ENCODE measurements around the gene IL17C.

The IL17C gene

DNA sequence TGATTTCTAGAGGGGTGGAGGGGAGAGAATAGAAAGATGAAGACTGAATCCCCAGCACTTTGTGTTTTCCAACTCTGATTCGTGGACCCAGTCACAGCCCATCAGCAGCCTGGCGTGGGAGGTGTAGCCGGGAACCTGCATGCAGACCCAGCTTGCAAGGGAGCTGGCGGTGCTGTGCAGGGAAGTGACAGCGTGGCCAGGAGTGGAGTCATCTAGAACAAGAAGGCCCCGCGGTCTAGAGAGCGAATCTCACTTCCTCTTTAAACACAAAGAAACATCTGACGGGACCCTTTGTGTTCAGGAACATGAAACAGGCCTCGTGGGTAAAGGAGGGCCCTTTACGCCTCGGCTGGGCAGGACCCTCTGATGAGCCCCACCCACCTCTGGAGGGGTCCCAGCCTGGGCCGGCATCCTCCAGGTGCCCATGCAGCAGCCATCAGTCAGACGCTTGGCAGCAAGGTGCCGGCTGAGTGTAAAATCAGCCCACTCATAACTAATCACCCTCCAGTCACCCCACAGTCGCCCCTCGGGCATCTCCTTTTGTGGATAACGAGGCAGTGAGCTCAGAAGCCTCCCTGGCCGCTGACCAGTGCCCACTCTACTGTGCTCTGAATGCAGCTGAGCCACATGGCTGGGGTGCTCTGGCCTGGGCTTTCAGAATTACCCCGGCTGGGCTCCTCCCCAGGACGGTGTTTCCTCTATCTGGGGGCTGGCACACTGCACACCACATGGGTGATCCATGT lies 43.5 kb downstream of the IL17C start:
- in situ Hi-C loops (cut with MboI; ENCODE audit: low sequenced_read_pairs) = no loop called here

- in situ Hi-C loops (cut with MboI; ENCODE audit: low sequenced_read_pairs) = no loop called here
These were observed 46.3 kb downstream of the IL17C start for GRCh38 chr16:88684569-88685155.

DNA sequence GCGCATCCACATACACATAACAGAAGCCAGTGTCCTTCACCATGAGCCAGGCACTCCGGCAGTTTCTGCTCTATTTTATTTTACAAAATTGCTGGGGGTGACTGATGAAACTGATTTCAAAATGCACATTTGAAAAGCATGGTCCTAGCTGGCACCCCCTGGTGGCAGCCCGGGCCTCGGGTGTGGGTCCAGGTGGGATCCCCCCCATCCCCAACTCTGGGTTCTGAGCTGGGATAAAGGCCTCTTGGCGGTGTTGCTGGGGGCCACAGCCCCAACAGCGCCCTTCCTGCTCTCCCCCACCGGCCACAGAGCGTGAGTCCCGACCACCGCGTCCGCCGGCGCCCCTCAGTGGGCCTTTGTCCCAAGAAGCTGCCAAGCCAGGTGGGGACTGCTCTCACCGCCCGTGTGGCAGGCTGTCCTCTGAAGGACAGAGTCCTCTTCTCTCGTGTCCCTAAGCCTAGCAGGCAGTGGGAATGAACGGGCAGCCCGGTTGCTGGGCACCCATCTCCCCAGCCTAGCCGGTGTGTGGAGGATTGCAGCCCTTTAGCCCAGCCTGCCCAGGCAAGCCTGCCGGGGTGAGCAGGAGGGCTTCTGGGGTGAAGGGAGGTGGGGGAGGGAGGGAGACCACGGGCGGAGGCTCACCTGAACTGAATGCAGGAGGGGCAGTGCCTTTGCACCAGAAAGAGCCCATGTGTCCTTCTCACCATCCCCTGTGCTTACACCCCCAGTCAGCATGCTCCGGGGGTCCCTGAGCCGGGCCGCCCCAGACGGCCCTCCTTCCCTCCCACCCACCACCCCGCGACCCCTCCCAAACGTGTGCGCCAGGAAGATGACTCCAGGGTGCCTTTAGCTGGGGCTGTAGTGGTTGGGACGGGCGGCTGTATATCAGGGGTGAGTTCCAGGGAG lies 47.0 kb downstream of the IL17C start:
- in situ Hi-C loops (cut with MboI; ENCODE audit: low sequenced_read_pairs) = no loop called here

- in situ Hi-C loops (cut with MboI; ENCODE audit: low sequenced_read_pairs) = no loop called here
These were observed 47.7 kb downstream of the IL17C start for GRCh38 chr16:88686062-88686438.

GRCh38 chr16:88686439-88687253 lies 48.3 kb downstream of the IL17C start, which contains the start of gene SNAI3:
Gene SNAI3 (minus strand): TSS chr16:88686507. CDS start chr16:88686406, 101 bp downstream.
- in situ Hi-C loops (cut with MboI; ENCODE audit: low sequenced_read_pairs) = no loop called here

DNA sequence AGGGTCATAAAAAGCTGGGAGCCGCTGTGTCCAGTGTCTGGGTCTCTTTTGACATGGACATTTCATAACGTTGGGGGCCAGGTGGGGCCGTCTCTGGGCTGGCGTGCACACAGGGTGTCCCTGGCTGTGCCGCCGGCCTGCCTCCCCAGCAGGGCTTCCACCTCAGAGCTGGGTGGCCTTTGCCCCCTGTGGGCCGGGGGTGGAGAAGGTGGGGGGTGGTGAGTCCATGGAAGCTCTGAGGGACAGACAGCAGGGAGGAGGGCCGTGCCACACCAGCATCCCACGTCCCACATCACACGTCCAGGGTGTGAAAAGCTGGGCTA lies 48.8 kb downstream of the IL17C start:
- in situ Hi-C loops (cut with MboI; ENCODE audit: low sequenced_read_pairs) = no loop called here

GRCh38 chr16:88687676-88688012 lies 49.3 kb downstream of the IL17C start:
- in situ Hi-C loops (cut with MboI; ENCODE audit: low sequenced_read_pairs) = no loop called here

DNA sequence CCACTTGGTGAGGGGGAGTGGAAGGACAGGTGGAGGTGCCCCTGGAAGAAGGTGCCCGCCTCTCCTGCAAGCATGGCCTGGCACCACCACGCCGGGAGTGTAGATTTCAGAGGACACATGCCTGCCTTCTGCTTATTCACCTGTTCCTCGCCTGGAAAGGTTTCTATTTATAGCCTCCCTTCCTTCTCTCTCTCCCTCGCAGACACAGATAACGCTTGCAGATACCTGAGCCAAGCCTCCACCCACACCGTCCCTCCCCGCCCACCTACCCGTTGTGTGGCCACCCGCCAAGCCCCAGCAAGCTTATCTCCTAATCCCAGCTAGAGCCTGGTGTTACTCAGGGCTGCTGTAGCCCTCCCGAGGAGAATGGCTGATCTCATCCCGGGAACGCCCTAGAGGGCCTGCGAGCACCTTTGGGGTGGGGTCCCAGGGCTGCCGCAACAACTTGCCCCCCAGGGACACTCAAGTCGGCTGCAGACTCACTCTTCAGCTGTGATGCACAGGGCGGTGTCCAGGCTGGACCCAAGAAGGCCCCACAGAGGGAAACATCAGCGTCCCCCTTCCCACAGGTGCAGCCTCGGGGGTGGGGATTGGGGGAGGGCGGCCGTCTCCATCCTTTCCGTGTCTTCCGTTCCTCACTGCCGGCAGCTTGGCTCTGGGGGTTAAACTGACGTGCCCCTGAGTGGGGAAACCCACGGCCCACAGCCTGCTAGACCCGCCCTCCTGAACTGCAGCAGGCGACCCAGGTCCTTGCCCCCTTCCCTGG lies 49.8 kb downstream of the IL17C start:
- in situ Hi-C loops (cut with MboI; ENCODE audit: low sequenced_read_pairs) = no loop called here
